ENCODE measurements around the gene RDX. TPM values are rescaled to one million over a fixed set of nuclear protein-coding genes. Genes with fewer than 3 reads are reported as not detected.

RDX gene
- total RNA-seq, 1 donor from 2014 or later = 55.0 TPM

DNA sequence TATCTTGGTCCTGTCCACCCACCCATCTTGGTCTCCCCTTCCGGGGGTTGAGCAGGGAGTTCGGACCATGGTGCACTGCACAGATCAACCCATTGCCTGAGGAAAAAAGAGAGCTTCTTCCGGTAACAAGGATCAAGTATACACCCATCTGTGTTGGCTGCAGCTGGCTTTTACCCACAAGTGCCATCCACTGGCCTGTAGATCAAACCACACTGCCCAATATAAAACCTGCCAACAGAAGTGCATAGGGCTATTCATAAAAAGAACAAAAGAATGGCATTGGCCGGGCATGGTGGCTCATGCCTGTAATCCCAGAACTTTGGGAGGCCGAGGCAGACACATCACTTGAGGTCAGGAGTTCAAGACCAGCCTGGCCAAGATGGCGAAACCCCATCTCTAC is 108.7 kb downstream of the RDX start:
- H3K9me3 ChIP-seq = no peaks in the 10 kb centered on the region
- intact Hi-C loops (cut with DNase I) = no loop called here
- H3K27ac ChIP-seq = no peak overlapping the region
- TF ChIP-seq, protein P1, sequence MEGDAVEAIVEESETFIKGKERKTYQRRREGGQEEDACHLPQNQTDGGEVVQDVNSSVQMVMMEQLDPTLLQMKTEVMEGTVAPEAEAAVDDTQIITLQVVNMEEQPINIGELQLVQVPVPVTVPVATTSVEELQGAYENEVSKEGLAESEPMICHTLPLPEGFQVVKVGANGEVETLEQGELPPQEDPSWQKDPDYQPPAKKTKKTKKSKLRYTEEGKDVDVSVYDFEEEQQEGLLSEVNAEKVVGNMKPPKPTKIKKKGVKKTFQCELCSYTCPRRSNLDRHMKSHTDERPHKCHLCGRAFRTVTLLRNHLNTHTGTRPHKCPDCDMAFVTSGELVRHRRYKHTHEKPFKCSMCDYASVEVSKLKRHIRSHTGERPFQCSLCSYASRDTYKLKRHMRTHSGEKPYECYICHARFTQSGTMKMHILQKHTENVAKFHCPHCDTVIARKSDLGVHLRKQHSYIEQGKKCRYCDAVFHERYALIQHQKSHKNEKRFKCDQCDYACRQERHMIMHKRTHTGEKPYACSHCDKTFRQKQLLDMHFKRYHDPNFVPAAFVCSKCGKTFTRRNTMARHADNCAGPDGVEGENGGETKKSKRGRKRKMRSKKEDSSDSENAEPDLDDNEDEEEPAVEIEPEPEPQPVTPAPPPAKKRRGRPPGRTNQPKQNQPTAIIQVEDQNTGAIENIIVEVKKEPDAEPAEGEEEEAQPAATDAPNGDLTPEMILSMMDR (IDR thresholded peaks at IDR 0.05) = no peak
- no peak for TF ChIP-seq POLR2A (IDR thresholded peaks at IDR 0.05)
- no peaks in the 10 kb centered on the region for H3K36me3 ChIP-seq
- H3K4me1 ChIP-seq = no peaks in the 10 kb centered on the region
- no peaks in the 10 kb centered on the region for H3K27me3 ChIP-seq
- H3K4me3 ChIP-seq = no peak overlapping the region
- DNase-seq (ENCODE audit: extremely low spot score in 2 of 2) = no peak

DNA sequence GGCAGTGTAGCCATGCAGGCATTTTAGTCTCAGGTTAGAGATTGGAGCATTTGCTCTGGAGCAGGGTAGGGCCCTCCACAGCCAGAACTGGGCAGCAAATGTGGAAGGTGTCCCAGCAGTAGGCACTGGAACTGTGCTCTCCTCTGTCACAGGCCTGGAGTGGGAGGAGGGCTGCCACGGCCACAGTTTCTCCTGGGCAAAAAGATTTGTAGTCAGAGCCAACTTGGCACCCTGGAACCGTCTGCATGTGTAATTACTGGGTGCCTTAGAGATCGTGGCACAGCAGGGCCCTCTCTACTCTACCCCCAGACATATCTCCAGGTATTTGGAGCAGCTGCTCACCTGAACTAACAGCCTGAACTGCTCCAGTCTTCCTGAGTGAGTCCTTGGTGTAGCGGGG is 109.5 kb downstream of the RDX start:
- Histone ChIP-seq H3K27ac (no peak overlapping the region), H3K9me3 (no peaks in the 10 kb centered on the region), H3K27me3 (no peaks in the 10 kb centered on the region), H3K4me3 (no peak overlapping the region), H3K36me3 (no peaks in the 10 kb centered on the region), H3K4me1 (no peaks in the 10 kb centered on the region)
- TF ChIP-seq POLR2AphosphoS5 (IDR thresholded peaks at IDR 0.05; ENCODE audit: insufficient read depth in 1 of 2, low read depth in 1 of 2) = no peak
- no peak for DNase-seq (ENCODE audit: extremely low spot score in 2 of 2)
- intact Hi-C loops (cut with DNase I) = no loop called here

DNA sequence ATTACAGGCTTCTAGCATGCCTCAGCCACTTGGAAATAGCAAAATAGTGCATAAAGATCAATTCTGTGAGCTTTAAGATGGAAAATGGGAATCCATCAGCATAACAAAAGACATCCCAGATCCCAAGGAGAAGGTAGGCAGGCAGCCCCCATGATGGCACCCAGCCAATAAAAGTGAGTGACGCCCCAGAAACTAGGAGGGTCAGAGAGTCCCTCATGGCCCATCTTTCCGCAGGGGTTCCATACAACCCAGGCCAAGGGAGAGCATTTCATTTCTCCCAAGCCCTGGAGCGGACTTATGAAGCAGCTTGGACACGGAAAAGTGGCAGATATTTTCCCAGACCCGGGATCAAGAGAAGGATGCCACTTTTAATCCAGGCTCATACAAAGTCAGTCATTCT is 110.0 kb downstream of the RDX start:
- no peak for DNase-seq (ENCODE audit: extremely low spot score in 2 of 2)
- H3K4me1 ChIP-seq = no peaks in the 10 kb centered on the region
- intact Hi-C loops (cut with DNase I) = no loop called here
- H3K27ac ChIP-seq = no peak overlapping the region
- no peak overlapping the region for H3K4me3 ChIP-seq
- no peaks in the 10 kb centered on the region for H3K27me3 ChIP-seq
- TF ChIP-seq, protein P1 (IDR thresholded peaks at IDR 0.05) = no peak
- TF ChIP-seq POLR2A (IDR thresholded peaks at IDR 0.05) (no peak), POLR2AphosphoS5 (IDR thresholded peaks at IDR 0.05; ENCODE audit: insufficient read depth in 1 of 2, low read depth in 1 of 2) (no peak)
- H3K9me3 ChIP-seq = no peaks in the 10 kb centered on the region
- H3K36me3 ChIP-seq = no peaks in the 10 kb centered on the region

DNA sequence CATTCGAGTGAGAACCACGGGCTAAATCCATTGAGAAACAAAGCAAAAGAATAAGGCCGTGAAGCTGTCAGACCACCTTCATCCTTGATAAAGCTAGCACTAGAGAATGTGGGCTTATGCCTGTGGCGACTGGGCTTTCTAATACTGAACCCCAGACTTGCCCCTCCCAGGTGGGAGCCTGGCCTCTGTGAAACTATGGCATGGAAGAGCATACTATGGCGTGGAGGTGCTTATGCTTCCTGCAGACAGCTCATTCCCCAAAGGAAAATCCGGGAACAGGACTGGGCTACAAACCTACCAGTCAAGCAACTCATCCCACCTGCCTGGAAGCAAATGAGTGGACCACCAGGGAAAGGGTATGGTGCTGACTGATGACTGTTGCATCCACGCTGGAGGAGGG is 110.8 kb downstream of the RDX start:
- H3K9me3 ChIP-seq = no peaks in the 10 kb centered on the region
- H3K27me3 ChIP-seq = no peaks in the 10 kb centered on the region
- H3K27ac ChIP-seq = no peak overlapping the region
- intact Hi-C loops (cut with DNase I) = no loop called here
- no peaks in the 10 kb centered on the region for H3K4me1 ChIP-seq
- no peak for DNase-seq (ENCODE audit: extremely low spot score in 2 of 2)
- H3K36me3 ChIP-seq = no peaks in the 10 kb centered on the region
- no peak for TF ChIP-seq POLR2AphosphoS5 (IDR thresholded peaks at IDR 0.05; ENCODE audit: insufficient read depth in 1 of 2, low read depth in 1 of 2)
- TF ChIP-seq, protein P1 (IDR thresholded peaks at IDR 0.05) = no peak
- no peak for TF ChIP-seq POLR2A (IDR thresholded peaks at IDR 0.05)
- no peak overlapping the region for H3K4me3 ChIP-seq

DNA sequence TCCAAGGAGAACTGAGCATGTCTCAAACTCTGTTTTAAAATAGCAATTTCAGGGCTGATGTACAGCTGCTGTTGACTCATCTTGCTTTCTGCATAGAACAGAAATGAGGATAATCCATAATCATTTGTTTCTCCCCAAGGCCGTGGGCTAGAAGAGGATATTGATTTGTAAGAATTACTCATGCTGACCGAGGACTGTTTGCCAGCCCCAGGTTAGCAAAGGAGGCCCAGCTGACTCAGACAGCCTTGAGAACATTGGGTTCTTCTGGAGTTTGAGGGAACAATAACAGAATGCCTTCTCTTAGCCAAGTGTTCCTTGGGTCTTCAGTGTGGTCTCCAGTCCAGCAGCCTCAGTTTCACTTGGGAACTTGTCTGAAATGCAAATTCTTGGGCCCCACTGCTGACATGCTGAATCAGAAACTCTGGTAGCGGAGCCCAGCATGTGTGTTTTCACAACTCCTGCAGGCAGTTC is 111.3 kb downstream of the RDX start:
- no peaks in the 10 kb centered on the region for H3K4me1 ChIP-seq
- TF ChIP-seq, protein P1 (IDR thresholded peaks at IDR 0.05) = no peak
- TF ChIP-seq POLR2AphosphoS5 (IDR thresholded peaks at IDR 0.05; ENCODE audit: insufficient read depth in 1 of 2, low read depth in 1 of 2) (no peak), POLR2A (IDR thresholded peaks at IDR 0.05) (no peak)
- H3K27me3 ChIP-seq = no peaks in the 10 kb centered on the region
- no peaks in the 10 kb centered on the region for H3K36me3 ChIP-seq
- H3K9me3 ChIP-seq = no peaks in the 10 kb centered on the region
- intact Hi-C loops (cut with DNase I) = no loop called here
- H3K4me3 ChIP-seq = no peak overlapping the region
- no peak for DNase-seq (ENCODE audit: extremely low spot score in 2 of 2)
- H3K27ac ChIP-seq = no peak overlapping the region

DNA sequence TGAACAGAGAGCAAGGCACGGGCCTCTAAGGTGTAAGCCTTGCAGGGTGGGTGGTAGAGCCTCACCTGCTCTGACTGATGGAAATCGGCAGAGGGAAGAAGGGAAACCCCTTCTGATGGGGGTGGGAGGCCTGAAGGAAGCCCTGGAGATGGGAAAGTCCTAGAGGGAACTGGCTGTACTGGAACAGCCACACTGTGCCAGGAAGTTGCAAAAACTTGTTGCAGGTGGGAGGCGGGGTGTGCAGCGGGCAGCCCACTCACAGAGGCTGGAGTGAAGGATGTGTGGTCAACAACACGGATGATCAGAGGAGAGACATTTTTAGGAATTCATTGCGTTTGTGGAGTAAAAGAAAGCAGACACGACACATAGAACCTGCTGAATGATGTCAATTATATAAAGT is 112.0 kb downstream of the RDX start:
- TF ChIP-seq, protein P1 (IDR thresholded peaks at IDR 0.05) = no peak
- TF ChIP-seq POLR2A (IDR thresholded peaks at IDR 0.05) (no peak), POLR2AphosphoS5 (IDR thresholded peaks at IDR 0.05; ENCODE audit: insufficient read depth in 1 of 2, low read depth in 1 of 2) (no peak)
- DNase-seq (ENCODE audit: extremely low spot score in 2 of 2) = no peak
- Histone ChIP-seq H3K36me3 (no peaks in the 10 kb centered on the region), H3K4me1 (no peaks in the 10 kb centered on the region), H3K9me3 (no peaks in the 10 kb centered on the region), H3K4me3 (no peak overlapping the region), H3K27me3 (no peaks in the 10 kb centered on the region), H3K27ac (no peak overlapping the region)
- intact Hi-C loops (cut with DNase I) = no loop called here
